ENCODE measurements around the gene SPRR2A. TPM values are rescaled to one million over a fixed set of nuclear protein-coding genes. Genes with fewer than 3 reads are reported as not detected.

SPRR2A gene
- total RNA-seq, 1 experiment from 2014 or later = not detected

DNA sequence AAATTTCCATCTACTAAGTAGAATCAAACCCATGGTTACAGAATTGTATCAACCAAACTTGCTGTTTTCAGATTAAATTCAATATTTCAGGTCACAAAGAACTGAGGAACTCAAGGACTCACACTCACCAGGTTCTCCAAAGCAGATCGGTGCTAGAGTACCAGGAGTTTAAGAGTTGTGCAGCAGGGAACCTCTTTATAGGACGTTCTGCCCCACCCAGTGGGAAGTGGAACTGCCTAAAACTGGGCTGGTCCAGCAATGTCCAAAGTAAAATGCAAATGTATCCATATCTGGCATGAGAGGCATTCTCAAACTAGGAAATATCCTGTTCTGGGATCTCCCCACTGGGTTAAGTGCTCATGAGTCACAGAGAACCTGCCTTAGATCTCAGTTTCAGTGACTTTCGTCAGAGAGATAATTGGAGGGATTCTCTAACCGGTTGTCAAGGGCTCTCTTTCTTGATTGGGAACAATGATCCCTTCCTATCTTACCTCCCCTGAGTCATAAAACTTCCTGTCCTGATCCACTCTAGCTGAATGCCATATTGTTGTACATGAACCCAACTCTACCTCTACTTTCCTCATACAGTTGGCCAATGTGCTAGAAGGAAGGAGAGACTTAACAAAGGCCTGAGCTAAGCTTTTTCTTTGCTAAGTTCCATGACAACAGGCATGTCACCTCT is 16.2 kb downstream of the SPRR2A start, which contains the start of gene SPRR2D:
Gene SPRR2D, minus strand, starts transcription at position 171 of the 682 bp plus-strand sequence. CDS start 774 bp downstream, outside the sequence.
- Histone ChIP-seq H3K9ac (ENCODE audit: low read length) (no peak within 1 kb of the TSS), H3K79me2 (ENCODE audit: insufficient read depth, low read length) (no peaks in the 10 kb centered on the region), H4K20me1 (ENCODE audit: insufficient read depth) (no peaks in the 10 kb centered on the region), H3K4me1 (ENCODE audit: control insufficient read depth in 1 of 2, insufficient read depth in 2 of 2, low read length in 2 of 2) (no peaks in the 10 kb centered on the region), H3K9me2 (ENCODE audit: insufficient read depth) (no peaks in the 10 kb centered on the region), H3K27ac (ENCODE audit: low read depth, low read length) (no peak within 1 kb of the TSS), H3K4me3 (replicated peaks in 1 of 2; ENCODE audit: low read depth in 1 of 2, low read length in 2 of 2) (no peak within 1 kb of the TSS), H2AFZ (ENCODE audit: low read depth, low read length, poor library complexity, severe bottlenecking) (no peak within 1 kb of the TSS), H3K9me3 (ENCODE audit: control insufficient read depth in 1 of 2, insufficient read depth in 1 of 2, low read depth in 1 of 2, low read length in 2 of 2) (no peaks in the 10 kb centered on the region), H3K4me2 (ENCODE audit: low read length) (no peak within 1 kb of the TSS), H3K27me3 (ENCODE audit: insufficient read depth, low read length) (peaks cover 29% of the 10 kb centered on the region), H3K36me3 (ENCODE audit: control insufficient read depth in 1 of 2, insufficient read depth in 2 of 2, low read length in 2 of 2) (no peaks in the 10 kb centered on the region)
- no peak for TF ChIP-seq CBX3 (IDR thresholded peaks at IDR 0.05; ENCODE audit: low read depth)
- TF ChIP-seq, protein P1, sequence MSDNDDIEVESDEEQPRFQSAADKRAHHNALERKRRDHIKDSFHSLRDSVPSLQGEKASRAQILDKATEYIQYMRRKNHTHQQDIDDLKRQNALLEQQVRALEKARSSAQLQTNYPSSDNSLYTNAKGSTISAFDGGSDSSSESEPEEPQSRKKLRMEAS (IDR thresholded peaks at IDR 0.05) = no peak
- TF ChIP-seq, protein P2, sequence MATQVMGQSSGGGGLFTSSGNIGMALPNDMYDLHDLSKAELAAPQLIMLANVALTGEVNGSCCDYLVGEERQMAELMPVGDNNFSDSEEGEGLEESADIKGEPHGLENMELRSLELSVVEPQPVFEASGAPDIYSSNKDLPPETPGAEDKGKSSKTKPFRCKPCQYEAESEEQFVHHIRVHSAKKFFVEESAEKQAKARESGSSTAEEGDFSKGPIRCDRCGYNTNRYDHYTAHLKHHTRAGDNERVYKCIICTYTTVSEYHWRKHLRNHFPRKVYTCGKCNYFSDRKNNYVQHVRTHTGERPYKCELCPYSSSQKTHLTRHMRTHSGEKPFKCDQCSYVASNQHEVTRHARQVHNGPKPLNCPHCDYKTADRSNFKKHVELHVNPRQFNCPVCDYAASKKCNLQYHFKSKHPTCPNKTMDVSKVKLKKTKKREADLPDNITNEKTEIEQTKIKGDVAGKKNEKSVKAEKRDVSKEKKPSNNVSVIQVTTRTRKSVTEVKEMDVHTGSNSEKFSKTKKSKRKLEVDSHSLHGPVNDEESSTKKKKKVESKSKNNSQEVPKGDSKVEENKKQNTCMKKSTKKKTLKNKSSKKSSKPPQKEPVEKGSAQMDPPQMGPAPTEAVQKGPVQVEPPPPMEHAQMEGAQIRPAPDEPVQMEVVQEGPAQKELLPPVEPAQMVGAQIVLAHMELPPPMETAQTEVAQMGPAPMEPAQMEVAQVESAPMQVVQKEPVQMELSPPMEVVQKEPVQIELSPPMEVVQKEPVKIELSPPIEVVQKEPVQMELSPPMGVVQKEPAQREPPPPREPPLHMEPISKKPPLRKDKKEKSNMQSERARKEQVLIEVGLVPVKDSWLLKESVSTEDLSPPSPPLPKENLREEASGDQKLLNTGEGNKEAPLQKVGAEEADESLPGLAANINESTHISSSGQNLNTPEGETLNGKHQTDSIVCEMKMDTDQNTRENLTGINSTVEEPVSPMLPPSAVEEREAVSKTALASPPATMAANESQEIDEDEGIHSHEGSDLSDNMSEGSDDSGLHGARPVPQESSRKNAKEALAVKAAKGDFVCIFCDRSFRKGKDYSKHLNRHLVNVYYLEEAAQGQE (IDR thresholded peaks at IDR 0.05; ENCODE audit: low read depth) = no peak
- TF ChIP-seq YY1 (IDR thresholded peaks at IDR 0.05; ENCODE audit: extremely low read depth, insufficient replicate concordance, low read depth, low read length) = no peak
- TF ChIP-seq EZH2 (IDR thresholded peaks at IDR 0.05) = no peak
- TF ChIP-seq, protein P3, sequence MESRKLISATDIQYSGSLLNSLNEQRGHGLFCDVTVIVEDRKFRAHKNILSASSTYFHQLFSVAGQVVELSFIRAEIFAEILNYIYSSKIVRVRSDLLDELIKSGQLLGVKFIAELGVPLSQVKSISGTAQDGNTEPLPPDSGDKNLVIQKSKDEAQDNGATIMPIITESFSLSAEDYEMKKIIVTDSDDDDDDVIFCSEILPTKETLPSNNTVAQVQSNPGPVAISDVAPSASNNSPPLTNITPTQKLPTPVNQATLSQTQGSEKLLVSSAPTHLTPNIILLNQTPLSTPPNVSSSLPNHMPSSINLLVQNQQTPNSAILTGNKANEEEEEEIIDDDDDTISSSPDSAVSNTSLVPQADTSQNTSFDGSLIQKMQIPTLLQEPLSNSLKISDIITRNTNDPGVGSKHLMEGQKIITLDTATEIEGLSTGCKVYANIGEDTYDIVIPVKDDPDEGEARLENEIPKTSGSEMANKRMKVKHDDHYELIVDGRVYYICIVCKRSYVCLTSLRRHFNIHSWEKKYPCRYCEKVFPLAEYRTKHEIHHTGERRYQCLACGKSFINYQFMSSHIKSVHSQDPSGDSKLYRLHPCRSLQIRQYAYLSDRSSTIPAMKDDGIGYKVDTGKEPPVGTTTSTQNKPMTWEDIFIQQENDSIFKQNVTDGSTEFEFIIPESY (IDR thresholded peaks at IDR 0.05; ENCODE audit: extremely low read depth, insufficient replicate concordance, low read length) = no peak
- TF ChIP-seq RAD21 (IDR thresholded peaks at IDR 0.05; ENCODE audit: low read depth) = no peak
- no peak for TF ChIP-seq ZNF274 (IDR thresholded peaks at IDR 0.05; ENCODE audit: low read depth, low read length)
- no peak for TF ChIP-seq SIN3A (IDR thresholded peaks at IDR 0.05; ENCODE audit: low read depth)
- no peak for TF ChIP-seq SRF (IDR thresholded peaks at IDR 0.05; ENCODE audit: low read depth)
- ChIA-PET CTCF (no interaction called here), RAD21 (ENCODE audit: low non-redundant PET in 1 of 2, low total read pairs in 2 of 2, uncharacterized antibody in 2 of 2, unreplicated experiment in 2 of 2) (no interaction called here), POLR2A (no interaction called here)
- ATAC-seq = no peak
- intact Hi-C loops (cut with micrococcal nuclease) = no loop called here
- no TSS peak for BruUV-seq (replicated peaks)
- DNase-seq (ENCODE audit: low read depth, low spot score) = peak; percentile 31
